Neural progenitor cell (in vitro differentiated cells): Measurements from ENCODE around the gene TSPAN14. TPM values are rescaled to one million over a fixed set of nuclear protein-coding genes. Genes with fewer than 3 reads are reported as not detected.
A peak's percentile ranks its signal among the peaks of the same experiment; 100 is the strongest.
"Not testable (repeated sequence)": the region's sequence is repeated elsewhere in the genome, so short reads cannot be mapped to it uniquely, and the experiment has no call there.

Source experiments
- DNase-seq: peaks from one replicate; pipeline ENCODE4 v3.0.0-alpha.2; 2016; ENCODE audit warnings: low spot score
- H2AFZ ChIP-seq: fragments of 200-600 bp; sonication (generic); replicated peaks from 2 replicates; pipeline ENCODE4 v1.6.1; 2016; ENCODE audit warnings: antibody characterized with exemption
- H3F3A ChIP-seq: fragments of 200-600 bp; sonication (generic); 2 replicates; pipeline ENCODE4 v1.6.1; 2016; ENCODE audit warnings: antibody characterized with exemption, low read depth
- H3K27ac ChIP-seq: fragments of 200-600 bp; sonication (generic); 2 replicates; pipeline ENCODE4 v1.5.1; 2016; ENCODE audit warnings: mild to moderate bottlenecking
- H3K27me3 ChIP-seq: fragments of 200-600 bp; sonication (generic); 2 replicates; pipeline ENCODE4 v1.6.1; 2016; ENCODE audit warnings: mild to moderate bottlenecking, moderate library complexity
- H3K36me3 ChIP-seq: fragments of 200-600 bp; sonication (generic); 2 replicates; pipeline ENCODE4 v1.5.1; 2016
- H3K4me1 ChIP-seq: fragments of 200-600 bp; sonication (generic); 2 replicates; pipeline ENCODE4 v1.6.1; 2016; ENCODE audit warnings: mixed run types
- H3K4me2 ChIP-seq: fragments of 200-600 bp; sonication (generic); 2 replicates; pipeline ENCODE4 v1.6.1; 2016
- H3K4me3 ChIP-seq: fragments of 200-600 bp; sonication (generic); 2 replicates; pipeline ENCODE4 v1.5.1; 2016
- H3K79me2 ChIP-seq: fragments of 200-600 bp; sonication (generic); 2 replicates; pipeline ENCODE4 v1.6.1; 2016; ENCODE audit warnings: low read depth
- H3K9ac ChIP-seq: fragments of 200-600 bp; sonication (generic); 2 replicates; pipeline ENCODE4 v1.6.1; 2016
- H3K9me3 ChIP-seq: fragments of 200-600 bp; sonication (generic); 2 replicates; pipeline ENCODE4 v1.5.1; 2016; ENCODE audit warnings: low read depth
- H4K20me1 ChIP-seq: fragments of 200-600 bp; sonication (generic); 2 replicates; pipeline ENCODE4 v1.6.1; 2016; ENCODE audit warnings: low read depth
- H3K27ac Mint-ChIP-seq: 3 replicates; pipeline ENCODE4 v1.8.0; 2021; ENCODE audit warnings: mixed read lengths
- H3K27me3 Mint-ChIP-seq: 2 replicates; pipeline ENCODE4 v1.8.0; 2022; ENCODE audit warnings: low read depth, mild to moderate bottlenecking, inconsistent platforms, moderate library complexity, mixed read lengths; ENCODE audit not compliant: insufficient read depth
- H3K36me3 Mint-ChIP-seq: 3 replicates; pipeline ENCODE4 v1.8.0; 2021; ENCODE audit warnings: mixed read lengths
- H3K4me1 Mint-ChIP-seq: 3 replicates; pipeline ENCODE4 v1.8.0; 2021; ENCODE audit warnings: mixed read lengths
- H3K4me3 Mint-ChIP-seq: 3 replicates; pipeline ENCODE4 v1.8.0; 2021; ENCODE audit warnings: mild to moderate bottlenecking, moderate library complexity, mixed read lengths
- H3K9me3 Mint-ChIP-seq: 3 replicates; pipeline ENCODE4 v1.8.0; 2020; ENCODE audit warnings: mixed read lengths
- EZH2 ChIP-seq: fragments of 200-600 bp; sonication (generic); IDR thresholded peaks from 2 replicates; pipeline ENCODE4 v1.6.1; 2017; ENCODE audit warnings: antibody characterized with exemption, mild to moderate bottlenecking, moderate library complexity
- EZH2phosphoT487 ChIP-seq: fragments of 200-600 bp; sonication (generic); IDR thresholded peaks from 2 replicates; pipeline ENCODE4 v1.6.1; 2017; ENCODE audit warnings: antibody characterized with exemption
- total RNA-seq: library from RNA; depleted of rRNA; stranded (reverse); fragments of >200 nt; gene quantifications from 2 replicates; pipeline ENCODE4 v1.2.3, GENCODE V29; 2015; ENCODE audit warnings: low replicate concordance
- TF ChIP-seq, protein P1 (sequence below): fragments of 200-600 bp; sonication (generic); IDR thresholded peaks from 2 replicates; pipeline ENCODE4 v1.5.1; 2017; ENCODE audit warnings: antibody characterized with exemption, mild to moderate bottlenecking

TSPAN14 gene
- total RNA-seq, 1 donor from 2014 or later: 32.7 TPM

- peaks cover 4% of the 10 kb centered on the region for H3F3A ChIP-seq
- H4K20me1 ChIP-seq: peaks cover 33% of the 10 kb centered on the region
- H3K4me3 ChIP-seq: no peak overlapping the region
- no peak overlapping the region for H3K27ac ChIP-seq
- peaks cover 42% of the 10 kb centered on the region for H3K36me3 Mint-ChIP-seq
- peaks cover 25% of the 10 kb centered on the region for H3K9me3 Mint-ChIP-seq
- H3K36me3 ChIP-seq: no peaks in the 10 kb centered on the region
- peaks cover 90% of the 10 kb centered on the region for H3K79me2 ChIP-seq
- H3K4me3 Mint-ChIP-seq: no peak overlapping the region
- no peak overlapping the region for H2AFZ ChIP-seq
- peaks cover 15% of the 10 kb centered on the region for H3K4me1 ChIP-seq
- no peaks in the 10 kb centered on the region for H3K27me3 ChIP-seq
- H3K27me3 Mint-ChIP-seq: peaks cover 9% of the 10 kb centered on the region
- H3K4me1 Mint-ChIP-seq: peaks cover 25% of the 10 kb centered on the region
- no peak overlapping the region for H3K27ac Mint-ChIP-seq
- H3K9ac ChIP-seq: no peak overlapping the region
- no peak overlapping the region for H3K4me2 ChIP-seq
- TF ChIP-seq EZH2: no peak
- TF ChIP-seq, protein P1, sequence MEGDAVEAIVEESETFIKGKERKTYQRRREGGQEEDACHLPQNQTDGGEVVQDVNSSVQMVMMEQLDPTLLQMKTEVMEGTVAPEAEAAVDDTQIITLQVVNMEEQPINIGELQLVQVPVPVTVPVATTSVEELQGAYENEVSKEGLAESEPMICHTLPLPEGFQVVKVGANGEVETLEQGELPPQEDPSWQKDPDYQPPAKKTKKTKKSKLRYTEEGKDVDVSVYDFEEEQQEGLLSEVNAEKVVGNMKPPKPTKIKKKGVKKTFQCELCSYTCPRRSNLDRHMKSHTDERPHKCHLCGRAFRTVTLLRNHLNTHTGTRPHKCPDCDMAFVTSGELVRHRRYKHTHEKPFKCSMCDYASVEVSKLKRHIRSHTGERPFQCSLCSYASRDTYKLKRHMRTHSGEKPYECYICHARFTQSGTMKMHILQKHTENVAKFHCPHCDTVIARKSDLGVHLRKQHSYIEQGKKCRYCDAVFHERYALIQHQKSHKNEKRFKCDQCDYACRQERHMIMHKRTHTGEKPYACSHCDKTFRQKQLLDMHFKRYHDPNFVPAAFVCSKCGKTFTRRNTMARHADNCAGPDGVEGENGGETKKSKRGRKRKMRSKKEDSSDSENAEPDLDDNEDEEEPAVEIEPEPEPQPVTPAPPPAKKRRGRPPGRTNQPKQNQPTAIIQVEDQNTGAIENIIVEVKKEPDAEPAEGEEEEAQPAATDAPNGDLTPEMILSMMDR: no peak
- TF ChIP-seq EZH2phosphoT487: no peak
- no peaks in the 10 kb centered on the region for H3K9me3 ChIP-seq
- no peak for DNase-seq
Observed at GRCh38 chr10:80477813-80478212, 23.7 kb downstream of the TSPAN14 start.

DNA sequence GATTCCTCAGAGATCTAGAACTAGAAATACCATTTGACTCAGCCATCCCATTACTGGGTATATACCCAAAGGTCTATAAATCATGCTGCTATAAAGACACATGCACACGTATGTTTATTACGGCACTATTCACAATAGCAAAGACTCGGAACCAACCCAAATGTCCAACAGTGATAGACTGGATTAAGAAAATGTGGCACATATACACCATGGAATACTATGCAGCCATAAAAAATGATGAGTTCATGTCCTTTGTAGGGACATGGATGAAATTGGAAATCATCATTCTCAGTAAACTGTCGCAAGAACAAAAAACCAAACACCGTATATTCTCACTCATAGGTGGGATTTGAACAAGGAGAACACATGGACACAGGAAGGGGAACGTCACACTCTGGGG lies 26.3 kb downstream of the TSPAN14 start:
- not testable (repeated sequence) for H3F3A ChIP-seq, H3K9me3 ChIP-seq, H3K4me3 ChIP-seq, H2AFZ ChIP-seq, H3K4me2 ChIP-seq, H3K36me3 ChIP-seq, H3K27ac Mint-ChIP-seq, H3K27me3 ChIP-seq, H3K27ac ChIP-seq, H3K4me1 ChIP-seq, H3K9ac ChIP-seq, H3K27me3 Mint-ChIP-seq, H3K4me3 Mint-ChIP-seq, DNase-seq
- H3K9me3 Mint-ChIP-seq: peaks cover 20% of the 10 kb centered on the region
- peaks cover 32% of the 10 kb centered on the region for H4K20me1 ChIP-seq
- peaks cover 26% of the 10 kb centered on the region for H3K4me1 Mint-ChIP-seq
- peaks cover 89% of the 10 kb centered on the region for H3K79me2 ChIP-seq
- peaks cover 40% of the 10 kb centered on the region for H3K36me3 Mint-ChIP-seq

DNA sequence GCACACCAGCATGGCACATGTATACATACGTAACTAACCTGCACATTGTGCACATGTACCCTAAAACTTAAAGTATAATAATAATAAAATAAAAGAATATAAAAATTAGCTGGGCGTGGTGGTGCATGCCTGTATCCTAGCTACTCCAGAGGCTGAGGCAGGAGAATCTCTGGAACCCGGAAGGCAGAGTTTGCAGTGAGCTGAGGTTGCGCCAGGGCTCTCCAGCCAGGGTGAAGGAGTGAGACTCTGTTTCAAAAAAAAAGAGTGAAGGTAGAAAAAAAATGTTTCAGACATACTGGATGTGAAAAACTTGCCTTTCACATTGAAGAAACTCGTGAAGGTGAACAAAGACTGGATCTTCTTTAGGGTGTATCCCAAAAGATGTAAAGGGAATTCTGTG lies 26.7 kb downstream of the TSPAN14 start:
- H3K27ac Mint-ChIP-seq: no peak overlapping the region
- peaks cover 89% of the 10 kb centered on the region for H3K79me2 ChIP-seq
- no peaks in the 10 kb centered on the region for H3K9me3 ChIP-seq
- H3K27me3 Mint-ChIP-seq: peaks cover 9% of the 10 kb centered on the region
- no peak overlapping the region for H2AFZ ChIP-seq
- H3K4me2 ChIP-seq: no peak overlapping the region
- peaks cover 30% of the 10 kb centered on the region for H3K4me1 Mint-ChIP-seq
- no peaks in the 10 kb centered on the region for H3K36me3 ChIP-seq
- no peak overlapping the region for H3K27ac ChIP-seq
- no peak overlapping the region for H3K9ac ChIP-seq
- H3K36me3 Mint-ChIP-seq: peaks cover 40% of the 10 kb centered on the region
- no peaks in the 10 kb centered on the region for H3F3A ChIP-seq
- peaks cover 33% of the 10 kb centered on the region for H4K20me1 ChIP-seq
- H3K27me3 ChIP-seq: no peaks in the 10 kb centered on the region
- DNase-seq: no peak
- TF ChIP-seq EZH2: no peak
- TF ChIP-seq EZH2phosphoT487: no peak
- TF ChIP-seq, protein P1: no peak
- H3K4me3 ChIP-seq: no peak overlapping the region
- H3K4me3 Mint-ChIP-seq: no peak overlapping the region
- peaks cover 11% of the 10 kb centered on the region for H3K4me1 ChIP-seq
- peaks cover 20% of the 10 kb centered on the region for H3K9me3 Mint-ChIP-seq

DNA sequence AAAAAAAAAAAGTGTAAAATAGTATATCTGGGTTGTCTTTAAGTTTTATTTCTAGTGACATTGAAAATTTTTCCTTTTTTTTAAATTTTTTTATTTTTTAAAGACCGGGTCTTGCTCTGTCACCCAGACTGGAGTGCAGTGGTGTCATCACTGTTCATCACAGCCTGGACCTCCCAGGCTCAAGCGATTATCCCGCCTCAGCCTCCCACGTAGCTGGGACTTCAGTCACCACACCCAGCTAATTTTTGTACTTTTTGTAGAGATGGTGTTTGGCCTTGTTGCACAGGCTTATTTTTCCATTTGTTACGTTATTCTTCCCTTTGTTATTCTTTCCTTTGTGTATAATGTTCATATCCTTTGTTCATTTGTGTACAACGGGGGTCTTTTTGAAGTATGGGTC lies 30.1 kb downstream of the TSPAN14 start:
- H3K4me1 ChIP-seq: peaks cover 25% of the 10 kb centered on the region
- H3K4me1 Mint-ChIP-seq: peaks cover 39% of the 10 kb centered on the region
- H3K9me3 ChIP-seq: no peaks in the 10 kb centered on the region
- H3K9me3 Mint-ChIP-seq: peaks cover 5% of the 10 kb centered on the region
- DNase-seq: no peak
- TF ChIP-seq, protein P1: no peak
- TF ChIP-seq EZH2phosphoT487: no peak
- TF ChIP-seq EZH2: no peak
- H3F3A ChIP-seq: no peaks in the 10 kb centered on the region
- no peaks in the 10 kb centered on the region for H3K36me3 ChIP-seq
- peaks cover 8% of the 10 kb centered on the region for H3K27me3 Mint-ChIP-seq
- no peak overlapping the region for H3K27ac ChIP-seq
- no peaks in the 10 kb centered on the region for H3K27me3 ChIP-seq
- H3K4me3 Mint-ChIP-seq: no peak overlapping the region
- H3K4me2 ChIP-seq: no peak overlapping the region
- H2AFZ ChIP-seq: no peak overlapping the region
- peaks cover 92% of the 10 kb centered on the region for H3K79me2 ChIP-seq
- no peak overlapping the region for H3K4me3 ChIP-seq
- peaks cover 32% of the 10 kb centered on the region for H3K36me3 Mint-ChIP-seq
- peaks cover 61% of the 10 kb centered on the region for H4K20me1 ChIP-seq
- no peak overlapping the region for H3K9ac ChIP-seq
- peak overlapping the region; percentile 43 for H3K27ac Mint-ChIP-seq
